Measurements from ENCODE around the gene C6orf15. TPM values are rescaled to one million over a fixed set of nuclear protein-coding genes. Genes with fewer than 3 reads are reported as not detected.

C6orf15 gene
- polyA plus RNA-seq, 1 donor from 2014 or later = not detected

DNA sequence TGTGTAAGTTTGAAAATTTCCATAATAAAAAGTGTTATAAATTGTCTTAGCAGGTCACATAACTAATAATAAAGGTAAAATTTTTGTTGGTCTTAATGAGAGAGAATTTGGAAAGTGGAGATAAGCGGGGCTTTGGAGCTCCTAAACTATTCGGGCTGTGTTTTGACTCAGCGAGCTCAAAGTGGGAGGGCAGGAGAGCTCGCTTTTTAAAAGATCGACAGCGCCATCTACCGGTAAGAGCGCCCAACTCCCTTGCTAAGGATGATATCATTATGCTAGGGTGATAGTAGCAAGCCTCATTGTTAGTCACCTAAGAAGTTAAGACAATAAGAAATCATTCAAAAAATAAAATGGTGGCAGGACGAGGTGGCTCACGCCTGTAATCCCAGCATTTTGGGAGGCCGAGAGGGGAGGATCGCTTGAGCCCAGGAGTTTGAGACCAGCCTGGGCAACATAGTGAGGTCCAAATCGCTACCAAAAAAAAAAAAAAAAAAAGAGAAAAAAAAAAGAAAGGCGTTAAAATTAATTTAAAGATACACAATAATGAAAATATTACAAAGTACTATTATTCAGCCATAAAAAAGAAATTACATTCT lies 24.8 kb downstream of the C6orf15 start:
- Histone ChIP-seq H3K9me3 (ENCODE audit: low read length) (no peaks in the 10 kb centered on the region), H3K9ac (ENCODE audit: low read length) (no peak overlapping the region), H3K9me2 (ENCODE audit: insufficient read depth, low read length) (no peaks in the 10 kb centered on the region), H3K27ac (ENCODE audit: low read length) (no peak overlapping the region), H2AFZ (ENCODE audit: low read depth, low read length) (no peak overlapping the region), H3K4me2 (ENCODE audit: low read length) (no peak overlapping the region), H3K79me2 (replicated peaks; ENCODE audit: insufficient read depth, low read length) (no peaks in the 10 kb centered on the region), H3K27me3 (ENCODE audit: insufficient read depth, low read depth, low read length) (no peaks in the 10 kb centered on the region), H3K4me3 (ENCODE audit: low read length) (no peak overlapping the region), H4K20me1 (ENCODE audit: insufficient read depth) (no peaks in the 10 kb centered on the region), H3K36me3 (ENCODE audit: insufficient read depth, low read length) (no peaks in the 10 kb centered on the region), H3F3A (ENCODE audit: insufficient read depth, low read length, poor library complexity, severe bottlenecking) (no peaks in the 10 kb centered on the region)
- TF ChIP-seq RAD21 (conservative IDR thresholded peaks at IDR 0.05) (peak; percentile 83), EP300 (conservative IDR thresholded peaks at IDR 0.05; ENCODE audit: poor library complexity, severe bottlenecking) (no peak), SMC3 (conservative IDR thresholded peaks at IDR 0.05; ENCODE audit: poor library complexity) (peak; percentile 77), MXI1 (conservative IDR thresholded peaks at IDR 0.05; ENCODE audit: poor library complexity, severe bottlenecking) (no peak)
- TF ChIP-seq, protein P1, sequence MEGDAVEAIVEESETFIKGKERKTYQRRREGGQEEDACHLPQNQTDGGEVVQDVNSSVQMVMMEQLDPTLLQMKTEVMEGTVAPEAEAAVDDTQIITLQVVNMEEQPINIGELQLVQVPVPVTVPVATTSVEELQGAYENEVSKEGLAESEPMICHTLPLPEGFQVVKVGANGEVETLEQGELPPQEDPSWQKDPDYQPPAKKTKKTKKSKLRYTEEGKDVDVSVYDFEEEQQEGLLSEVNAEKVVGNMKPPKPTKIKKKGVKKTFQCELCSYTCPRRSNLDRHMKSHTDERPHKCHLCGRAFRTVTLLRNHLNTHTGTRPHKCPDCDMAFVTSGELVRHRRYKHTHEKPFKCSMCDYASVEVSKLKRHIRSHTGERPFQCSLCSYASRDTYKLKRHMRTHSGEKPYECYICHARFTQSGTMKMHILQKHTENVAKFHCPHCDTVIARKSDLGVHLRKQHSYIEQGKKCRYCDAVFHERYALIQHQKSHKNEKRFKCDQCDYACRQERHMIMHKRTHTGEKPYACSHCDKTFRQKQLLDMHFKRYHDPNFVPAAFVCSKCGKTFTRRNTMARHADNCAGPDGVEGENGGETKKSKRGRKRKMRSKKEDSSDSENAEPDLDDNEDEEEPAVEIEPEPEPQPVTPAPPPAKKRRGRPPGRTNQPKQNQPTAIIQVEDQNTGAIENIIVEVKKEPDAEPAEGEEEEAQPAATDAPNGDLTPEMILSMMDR (IDR thresholded peaks at IDR 0.05; ENCODE audit: poor library complexity, severe bottlenecking) = peak; percentile 87

DNA sequence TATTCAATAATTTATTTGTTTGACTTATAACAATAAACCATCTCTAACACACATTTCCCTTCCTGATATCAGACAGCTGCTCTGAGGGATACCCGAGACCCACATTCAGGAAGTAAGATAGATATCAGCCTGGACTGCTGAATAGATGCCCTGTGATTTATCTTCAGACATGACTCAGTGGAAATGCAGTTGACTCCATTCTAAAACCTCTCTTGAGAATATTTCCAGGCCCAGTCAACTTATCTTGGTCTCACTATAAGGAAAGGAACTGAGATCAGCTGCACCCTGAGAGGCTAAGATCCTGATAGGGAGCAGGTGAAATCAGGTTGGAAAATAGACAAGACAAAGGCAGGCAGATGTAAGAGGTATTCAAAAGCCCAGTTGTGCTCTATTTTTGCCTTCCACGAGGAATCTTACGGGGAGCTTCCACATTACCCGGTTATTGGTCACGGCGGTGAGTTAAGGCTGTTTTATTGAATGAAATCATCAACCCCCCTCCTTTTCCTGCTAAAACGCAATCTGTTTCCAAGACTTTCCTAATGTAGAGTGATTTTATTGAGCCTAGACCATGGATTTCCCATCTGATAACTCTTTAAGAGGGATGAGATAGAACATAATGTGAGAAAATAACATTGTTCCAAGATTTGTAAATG lies 25.5 kb downstream of the C6orf15 start:
- Histone ChIP-seq H3K4me2 (ENCODE audit: low read length) (no peak overlapping the region), H3K27me3 (ENCODE audit: insufficient read depth, low read depth, low read length) (no peaks in the 10 kb centered on the region), H3K4me3 (ENCODE audit: low read length) (no peak overlapping the region), H3K27ac (ENCODE audit: low read length) (no peak overlapping the region), H3K9me2 (ENCODE audit: insufficient read depth, low read length) (no peaks in the 10 kb centered on the region), H3K79me2 (replicated peaks; ENCODE audit: insufficient read depth, low read length) (no peaks in the 10 kb centered on the region), H3K9ac (ENCODE audit: low read length) (no peak overlapping the region), H4K20me1 (ENCODE audit: insufficient read depth) (no peaks in the 10 kb centered on the region), H3K36me3 (ENCODE audit: insufficient read depth, low read length) (no peaks in the 10 kb centered on the region), H2AFZ (ENCODE audit: low read depth, low read length) (no peak overlapping the region), H3F3A (ENCODE audit: insufficient read depth, low read length, poor library complexity, severe bottlenecking) (no peaks in the 10 kb centered on the region), H3K9me3 (ENCODE audit: low read length) (no peaks in the 10 kb centered on the region)
- TF ChIP-seq EP300 (conservative IDR thresholded peaks at IDR 0.05; ENCODE audit: poor library complexity, severe bottlenecking) = no peak
- TF ChIP-seq MXI1 (conservative IDR thresholded peaks at IDR 0.05; ENCODE audit: poor library complexity, severe bottlenecking) = no peak
- no peak for TF ChIP-seq EZH2 (IDR thresholded peaks at IDR 0.05; ENCODE audit: borderline replicate concordance, insufficient read depth, low read length, poor library complexity, severe bottlenecking)
- no peak for TF ChIP-seq SMC3 (conservative IDR thresholded peaks at IDR 0.05; ENCODE audit: poor library complexity)
- TF ChIP-seq POLR2AphosphoS5 (IDR thresholded peaks at IDR 0.05) = no peak
- TF ChIP-seq, protein P1 (IDR thresholded peaks at IDR 0.05; ENCODE audit: poor library complexity, severe bottlenecking) = no peak
- no peak for TF ChIP-seq TAF1 (IDR thresholded peaks at IDR 0.05; ENCODE audit: low read depth)
- TF ChIP-seq, protein P2, sequence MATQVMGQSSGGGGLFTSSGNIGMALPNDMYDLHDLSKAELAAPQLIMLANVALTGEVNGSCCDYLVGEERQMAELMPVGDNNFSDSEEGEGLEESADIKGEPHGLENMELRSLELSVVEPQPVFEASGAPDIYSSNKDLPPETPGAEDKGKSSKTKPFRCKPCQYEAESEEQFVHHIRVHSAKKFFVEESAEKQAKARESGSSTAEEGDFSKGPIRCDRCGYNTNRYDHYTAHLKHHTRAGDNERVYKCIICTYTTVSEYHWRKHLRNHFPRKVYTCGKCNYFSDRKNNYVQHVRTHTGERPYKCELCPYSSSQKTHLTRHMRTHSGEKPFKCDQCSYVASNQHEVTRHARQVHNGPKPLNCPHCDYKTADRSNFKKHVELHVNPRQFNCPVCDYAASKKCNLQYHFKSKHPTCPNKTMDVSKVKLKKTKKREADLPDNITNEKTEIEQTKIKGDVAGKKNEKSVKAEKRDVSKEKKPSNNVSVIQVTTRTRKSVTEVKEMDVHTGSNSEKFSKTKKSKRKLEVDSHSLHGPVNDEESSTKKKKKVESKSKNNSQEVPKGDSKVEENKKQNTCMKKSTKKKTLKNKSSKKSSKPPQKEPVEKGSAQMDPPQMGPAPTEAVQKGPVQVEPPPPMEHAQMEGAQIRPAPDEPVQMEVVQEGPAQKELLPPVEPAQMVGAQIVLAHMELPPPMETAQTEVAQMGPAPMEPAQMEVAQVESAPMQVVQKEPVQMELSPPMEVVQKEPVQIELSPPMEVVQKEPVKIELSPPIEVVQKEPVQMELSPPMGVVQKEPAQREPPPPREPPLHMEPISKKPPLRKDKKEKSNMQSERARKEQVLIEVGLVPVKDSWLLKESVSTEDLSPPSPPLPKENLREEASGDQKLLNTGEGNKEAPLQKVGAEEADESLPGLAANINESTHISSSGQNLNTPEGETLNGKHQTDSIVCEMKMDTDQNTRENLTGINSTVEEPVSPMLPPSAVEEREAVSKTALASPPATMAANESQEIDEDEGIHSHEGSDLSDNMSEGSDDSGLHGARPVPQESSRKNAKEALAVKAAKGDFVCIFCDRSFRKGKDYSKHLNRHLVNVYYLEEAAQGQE (IDR thresholded peaks at IDR 0.05; ENCODE audit: borderline replicate concordance) = no peak
- TF ChIP-seq RAD21 (conservative IDR thresholded peaks at IDR 0.05) = no peak
